Lower leg skin (tissue), 4 donors: ENCODE results near the gene TCEA2. TPM values are rescaled to one million over a fixed set of nuclear protein-coding genes. Genes with fewer than 3 reads are reported as not detected.

Experiments
- DNase-seq, 2 donors: peaks; one replicate each; pipeline ENCODE4 v3.0.0-alpha.2; 2019; ENCODE audit warnings: low spot score in 2 of 2
- H3K4me3 ChIP-seq: fragments of 200-600 bp; sonication (generic); 2 replicates; pipeline ENCODE4 v1.5.1; 2017; ENCODE audit warnings: mild to moderate bottlenecking, low read depth; ENCODE audit not compliant: poor library complexity, severe bottlenecking
- CTCF ChIP-seq, 3 donors: fragments of 450-650 bp; IDR thresholded peaks; one replicate each; pipeline ENCODE4 v1.5.1; 2016; ENCODE audit warnings: antibody characterized with exemption in 3 of 3, mild to moderate bottlenecking in 3 of 3, moderate library complexity in 2 of 3
- POLR2A ChIP-seq, 2 donors: fragments of 450-650 bp; IDR thresholded peaks; one replicate each; pipeline ENCODE4 v1.6.1; 2016 to 2017; ENCODE audit warnings: antibody characterized with exemption in 2 of 2, mild to moderate bottlenecking in 1 of 2, moderate library complexity in 1 of 2
- WGBS, 2 donors: methylation state at CpG; one replicate each; pipeline ENCODE4 v1.1.5; 2018; 5-methylcytosine and 5-hydroxymethylcytosine counted together
- intact Hi-C: fragments of 100-400 bp; cut with DNase I; formaldehyde crosslinking; loops from one replicate; pipeline ENCODE4 v1.15.0; 2023; ENCODE audit warnings: low total_unique reads
- total RNA-seq, 4 donors: library from RNA; depleted of rRNA; stranded (reverse); fragments of >200 nt; gene quantifications; one replicate each; pipeline ENCODE4 v1.1.0, GENCODE V29; 2016

Gene TCEA2
- total RNA-seq, 4 donors from 2014 or later = 16.5 to 52.3 (median 22.8) TPM

- WGBS, 2 donors = 60 to 75% methylated on average over 6 of the region's 6 CpGs
- DNase-seq = no peak
- TF ChIP-seq POLR2A (IDR thresholded peaks at IDR 0.05) (no peak), CTCF (IDR thresholded peaks at IDR 0.05) (no peak)
- intact Hi-C loops = no loop called here
- no peak overlapping the region for H3K4me3 ChIP-seq
Observed at GRCh38 chr20:64113444-64113775, 50.4 kb downstream of the TCEA2 start.

GRCh38 chr20:64113796-64114355 lies 50.9 kb downstream of the TCEA2 start:
- H3K4me3 ChIP-seq = no peak overlapping the region
- WGBS, 2 donors = 65 to 66% methylated on average over 13 of the region's 13 CpGs
- intact Hi-C loops = no loop called here
- TF ChIP-seq CTCF (IDR thresholded peaks at IDR 0.05) (no peak), POLR2A (IDR thresholded peaks at IDR 0.05) (no peak)
- peak in 1 of 2 donors; percentile 84 for DNase-seq

GRCh38 chr20:64114356-64114971 lies 51.5 kb downstream of the TCEA2 start:
- DNase-seq = peak in 1 of 2 donors; percentile 75
- 76 to 88% methylated on average over 14 of the region's 14 CpGs for WGBS, 2 donors
- TF ChIP-seq POLR2A (IDR thresholded peaks at IDR 0.05) = no peak
- TF ChIP-seq CTCF (IDR thresholded peaks at IDR 0.05) = no peak
- intact Hi-C loops = no loop called here
- no peak overlapping the region for H3K4me3 ChIP-seq

GRCh38 chr20:64115171-64115911 lies 52.3 kb downstream of the TCEA2 start:
- peak in 1 of 2 donors; percentile 69 for DNase-seq
- WGBS, 2 donors = 55 to 73% methylated on average over 13 to 14 of the region's 14 CpGs
- intact Hi-C loops = loop anchor here (1.0 kb wide), 1 partner anchor 21 kb away; no protein-coding TSS in a partner anchor
- H3K4me3 ChIP-seq = no peak overlapping the region
- no peak for TF ChIP-seq POLR2A (IDR thresholded peaks at IDR 0.05)
- no peak for TF ChIP-seq CTCF (IDR thresholded peaks at IDR 0.05)

- DNase-seq = peak in 1 of 2 donors; percentile 80
- TF ChIP-seq CTCF (IDR thresholded peaks at IDR 0.05) (no peak), POLR2A (IDR thresholded peaks at IDR 0.05) (no peak)
- intact Hi-C loops = no loop called here
- WGBS, 2 donors = 67 to 69% methylated on average over 21 of the region's 21 CpGs
- no peak overlapping the region for H3K4me3 ChIP-seq
Observed at GRCh38 chr20:64116016-64116415, 53.0 kb downstream of the TCEA2 start.
